Caco-2 (cell line): ENCODE measurements around the gene DIP2A. TPM values are rescaled to one million over a fixed set of nuclear protein-coding genes. Genes with fewer than 3 reads are reported as not detected.

Experiments used
- BruUV-seq: library from RNA; stranded (reverse); fragments of 400-500 nt; replicated peaks from 2 replicates; lab custom pipeline; 2021; lab: Mats Ljungman, UMichigan
- CTCF ChIA-PET: fragments of 300-600 bp; sonication (Branson Sonifier 250); formaldehyde crosslinking; loops from one replicate; lab custom pipeline; 2022; ENCODE audit warnings: antibody characterized with exemption; lab: Charles Lee
- POLR2A ChIA-PET: fragments of 300-600 bp; sonication (Branson Sonifier 250); formaldehyde crosslinking; loops from one replicate; lab custom pipeline; 2022; ENCODE audit warnings: antibody characterized with exemption; lab: Charles Lee
- DNase-seq, 2 experiments: peaks; one replicate each; pipeline versions ENCODE4 v3.0.0 to v3.0.0-alpha.2; 2020 to 2022
- H3K27me3 ChIP-seq: replicated peaks from 2 replicates; pipeline ENCODE4 v1.6.0; 2011; ENCODE audit warnings: low read length; ENCODE audit not compliant: control insufficient read depth, insufficient read depth
- H3K36me3 ChIP-seq: 2 replicates; pipeline ENCODE4 v1.5.1; 2011; ENCODE audit warnings: low read length; ENCODE audit not compliant: control insufficient read depth, insufficient read depth
- H3K4me1 ChIP-seq: fragments of 250-450 bp; sonication (Bioruptor Pico); 2 replicates; pipeline ENCODE4 v1.5.1; 2020; ENCODE audit warnings: mild to moderate bottlenecking
- H3K4me3 ChIP-seq: 2 replicates; pipeline ENCODE4 v1.5.1; 2011; ENCODE audit warnings: low read depth, mild to moderate bottlenecking, control low read depth, low read length
- H3K9me3 ChIP-seq: fragments of 250-450 bp; sonication (Bioruptor Pico); 2 replicates; pipeline ENCODE4 v1.5.1; 2020; ENCODE audit warnings: mild to moderate bottlenecking, moderate library complexity
- H3K27ac Mint-ChIP-seq: one replicate; pipeline ENCODE4 v1.8.0; 2022; ENCODE audit warnings: mixed read lengths; ENCODE audit not compliant: unreplicated experiment
- H3K27me3 Mint-ChIP-seq: one replicate; pipeline ENCODE4 v1.8.0; 2022; ENCODE audit warnings: mixed read lengths; ENCODE audit not compliant: insufficient read depth, unreplicated experiment
- H3K36me3 Mint-ChIP-seq: one replicate; pipeline ENCODE4 v1.8.0; 2022; ENCODE audit warnings: mild to moderate bottlenecking, mixed read lengths; ENCODE audit not compliant: insufficient read depth, unreplicated experiment
- H3K4me1 Mint-ChIP-seq: one replicate; pipeline ENCODE4 v1.8.0; 2022; ENCODE audit warnings: low read depth, mixed read lengths; ENCODE audit not compliant: unreplicated experiment
- H3K4me3 Mint-ChIP-seq: one replicate; pipeline ENCODE4 v1.8.0; 2022; ENCODE audit warnings: mild to moderate bottlenecking, moderate library complexity, mixed read lengths; ENCODE audit not compliant: unreplicated experiment
- H3K9me3 Mint-ChIP-seq: one replicate; pipeline ENCODE4 v1.8.0; 2022; ENCODE audit warnings: mixed read lengths; ENCODE audit not compliant: unreplicated experiment
- intact Hi-C: fragments of 100-400 bp; cut with micrococcal nuclease; formaldehyde crosslinking; loops from one replicate; pipeline ENCODE4 v1.10.0; 2022; ENCODE audit not compliant: unreplicated experiment
- total RNA-seq: library from RNA; stranded (reverse); gene quantifications from 2 replicates; pipeline ENCODE4 v1.2.3, GENCODE V29; 2022
- TF ChIP-seq, protein P1 (sequence below), 2 experiments: fragments of 200-600 bp in 1 of 2; IDR thresholded peaks; 1 replicate in 1 of 2; 2 replicates in 1 of 2; pipeline versions ENCODE4 v1.5.1 to v1.8.0; 2011 to 2022; ENCODE audit warnings: antibody characterized with exemption in 1 of 2, control low read depth in 1 of 2, inconsistent platforms in 1 of 2, low read depth in 1 of 2, low read length in 1 of 2, mild to moderate bottlenecking in 1 of 2, moderate library complexity in 1 of 2; ENCODE audit not compliant: insufficient read depth in 1 of 2, severe bottlenecking in 1 of 2, unreplicated experiment in 1 of 2

The DIP2A gene
- total RNA-seq, 1 experiment from 2014 or later, result 44.6 TPM

DNA sequence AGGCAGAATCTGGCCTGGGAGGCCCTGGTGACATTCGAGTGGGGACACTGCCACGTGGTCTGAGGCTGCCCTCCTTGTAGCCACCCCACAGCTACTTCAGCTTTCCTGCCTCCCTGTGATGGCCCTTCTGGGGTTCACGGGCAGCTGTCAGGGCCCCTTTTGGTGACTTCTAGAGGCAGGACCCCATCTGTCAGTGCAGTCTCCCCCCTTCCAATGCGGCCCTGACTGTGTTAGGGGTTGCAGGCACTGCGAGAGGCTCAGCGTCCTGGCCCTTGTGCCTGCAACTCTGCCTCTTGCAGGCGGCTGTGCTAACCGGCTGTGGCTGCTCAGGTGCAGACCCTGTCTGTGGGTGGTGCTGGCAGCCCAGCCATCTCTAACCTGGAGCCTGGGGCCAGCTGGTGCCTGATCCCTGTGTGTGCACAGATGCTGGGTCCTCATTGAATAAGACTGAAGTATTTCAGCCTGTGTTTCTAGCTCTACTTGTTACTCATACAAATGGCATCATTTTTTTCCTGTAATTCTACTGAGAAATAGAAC is 84.0 kb downstream of the DIP2A start:
- Histone ChIP-seq H3K36me3 (no peaks in the 10 kb centered on the region; the same call in none of the 2 replicates), H3K9me3 (no peaks in the 10 kb centered on the region), H3K4me3 (no peak overlapping the region), H3K27me3 (no peaks in the 10 kb centered on the region), H3K4me1 (no peaks in the 10 kb centered on the region)
- Mint-ChIP-seq H3K4me3 (no peak overlapping the region), H3K9me3 (no peaks in the 10 kb centered on the region), H3K27me3 (no peaks in the 10 kb centered on the region), H3K27ac (no peak overlapping the region), H3K4me1 (no peaks in the 10 kb centered on the region), H3K36me3 (peaks cover 51% of the 10 kb centered on the region)
- TF ChIP-seq, protein P1, sequence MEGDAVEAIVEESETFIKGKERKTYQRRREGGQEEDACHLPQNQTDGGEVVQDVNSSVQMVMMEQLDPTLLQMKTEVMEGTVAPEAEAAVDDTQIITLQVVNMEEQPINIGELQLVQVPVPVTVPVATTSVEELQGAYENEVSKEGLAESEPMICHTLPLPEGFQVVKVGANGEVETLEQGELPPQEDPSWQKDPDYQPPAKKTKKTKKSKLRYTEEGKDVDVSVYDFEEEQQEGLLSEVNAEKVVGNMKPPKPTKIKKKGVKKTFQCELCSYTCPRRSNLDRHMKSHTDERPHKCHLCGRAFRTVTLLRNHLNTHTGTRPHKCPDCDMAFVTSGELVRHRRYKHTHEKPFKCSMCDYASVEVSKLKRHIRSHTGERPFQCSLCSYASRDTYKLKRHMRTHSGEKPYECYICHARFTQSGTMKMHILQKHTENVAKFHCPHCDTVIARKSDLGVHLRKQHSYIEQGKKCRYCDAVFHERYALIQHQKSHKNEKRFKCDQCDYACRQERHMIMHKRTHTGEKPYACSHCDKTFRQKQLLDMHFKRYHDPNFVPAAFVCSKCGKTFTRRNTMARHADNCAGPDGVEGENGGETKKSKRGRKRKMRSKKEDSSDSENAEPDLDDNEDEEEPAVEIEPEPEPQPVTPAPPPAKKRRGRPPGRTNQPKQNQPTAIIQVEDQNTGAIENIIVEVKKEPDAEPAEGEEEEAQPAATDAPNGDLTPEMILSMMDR (IDR thresholded peaks at IDR 0.05; ENCODE audit: insufficient read depth in 1 of 2, low read depth in 1 of 2, low read length in 1 of 2, severe bottlenecking in 1 of 2, unreplicated experiment in 1 of 2), result no peak
- DNase-seq, result no peak
- ChIA-PET POLR2A (no interaction called here), CTCF (no interaction called here)
- BruUV-seq, result no TSS peak
- intact Hi-C loops, result no loop called here

- TF ChIP-seq, protein P1 (IDR thresholded peaks at IDR 0.05; ENCODE audit: insufficient read depth in 1 of 2, low read depth in 1 of 2, low read length in 1 of 2, severe bottlenecking in 1 of 2, unreplicated experiment in 1 of 2), result no peak
- H3K4me1 Mint-ChIP-seq, result no peaks in the 10 kb centered on the region
- H3K9me3 ChIP-seq, result no peaks in the 10 kb centered on the region
- no peak overlapping the region for H3K27ac Mint-ChIP-seq
- no peaks in the 10 kb centered on the region; the same call in none of the 2 replicates for H3K36me3 ChIP-seq
- ChIA-PET POLR2A (no interaction called here), CTCF (no interaction called here)
- H3K27me3 Mint-ChIP-seq, result no peaks in the 10 kb centered on the region
- no peak overlapping the region for H3K4me3 Mint-ChIP-seq
- BruUV-seq, result no TSS peak
- no peaks in the 10 kb centered on the region for H3K4me1 ChIP-seq
- H3K36me3 Mint-ChIP-seq, result peaks cover 56% of the 10 kb centered on the region
- no peaks in the 10 kb centered on the region for H3K9me3 Mint-ChIP-seq
- H3K27me3 ChIP-seq, result no peaks in the 10 kb centered on the region
- no peak overlapping the region for H3K4me3 ChIP-seq
- no peak for DNase-seq
- intact Hi-C loops, result no loop called here
Observed at GRCh38 chr21:46543306-46543705, 84.6 kb downstream of the DIP2A start.

DNA sequence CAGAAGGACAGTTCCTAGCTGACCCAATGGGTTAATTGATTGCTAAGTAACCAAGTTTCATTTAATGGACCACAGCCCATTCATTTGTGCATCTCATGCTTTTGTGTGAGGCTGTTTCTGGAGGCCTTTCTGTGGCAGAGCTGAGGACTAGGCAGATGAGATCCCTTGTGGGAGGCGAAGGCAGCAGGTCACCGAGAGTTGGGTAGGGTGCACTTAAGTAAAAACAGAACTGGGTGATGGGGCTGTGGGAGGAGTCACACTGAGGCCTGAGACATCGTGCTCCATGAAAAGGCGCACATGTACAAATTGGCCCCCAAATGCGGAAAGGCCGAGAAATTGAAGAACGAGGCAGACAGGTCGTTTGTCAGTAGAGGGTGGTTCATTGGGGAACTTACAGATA is 85.3 kb downstream of the DIP2A start:
- Histone ChIP-seq H3K4me1 (no peaks in the 10 kb centered on the region), H3K9me3 (no peaks in the 10 kb centered on the region), H3K36me3 (no peaks in the 10 kb centered on the region; the same call in none of the 2 replicates), H3K27me3 (no peaks in the 10 kb centered on the region), H3K4me3 (no peak overlapping the region)
- H3K27me3 Mint-ChIP-seq, result no peaks in the 10 kb centered on the region
- ChIA-PET CTCF (no interaction called here), POLR2A (no interaction called here)
- H3K9me3 Mint-ChIP-seq, result no peaks in the 10 kb centered on the region
- DNase-seq, result no peak
- intact Hi-C loops, result no loop called here
- peaks cover 55% of the 10 kb centered on the region for H3K36me3 Mint-ChIP-seq
- H3K27ac Mint-ChIP-seq, result no peak overlapping the region
- BruUV-seq, result no TSS peak
- H3K4me1 Mint-ChIP-seq, result no peaks in the 10 kb centered on the region
- TF ChIP-seq, protein P1 (IDR thresholded peaks at IDR 0.05; ENCODE audit: insufficient read depth in 1 of 2, low read depth in 1 of 2, low read length in 1 of 2, severe bottlenecking in 1 of 2, unreplicated experiment in 1 of 2), result no peak
- no peak overlapping the region for H3K4me3 Mint-ChIP-seq
